ENCODE measurements around the gene SLC41A3. TPM values are rescaled to one million over a fixed set of nuclear protein-coding genes. Genes with fewer than 3 reads are reported as not detected.

The SLC41A3 gene
- total RNA-seq, 1 experiment from 2014 or later: 35.5 TPM

DNA sequence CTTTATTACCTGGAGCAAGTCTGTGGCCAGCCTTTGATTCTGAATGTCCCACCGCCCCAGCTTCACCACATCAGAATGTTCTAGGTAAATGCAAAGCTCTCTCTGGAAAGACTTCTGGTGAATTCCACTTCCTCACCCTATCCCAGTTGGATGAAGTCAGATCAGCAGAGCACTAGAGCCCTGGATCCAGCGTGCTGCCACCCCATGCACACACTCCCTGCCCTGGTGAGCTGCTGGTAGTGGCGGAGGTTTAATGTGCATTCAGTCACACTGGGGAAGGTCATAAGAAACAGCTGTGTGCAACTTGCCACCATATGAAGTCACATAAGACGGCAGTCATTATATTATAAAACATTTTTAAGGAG lies 16.3 kb upstream of the SLC41A3 start:
- Mint-ChIP-seq H3K27ac (no peak overlapping the region), H3K4me1 (0 out of 4 replicates have a peak, but pooled peaks cover 0 to 3% of the 10 kb centered on the region in 2 experiments), H3K27me3 (ENCODE audit: low read depth) (no peaks in the 10 kb centered on the region; the same call in 1 of the 2 replicates), H3K36me3 (ENCODE audit: insufficient read depth in 1 of 3, low read depth in 3 of 3) (peaks cover 3 to 15% (median 15%) of the 10 kb centered on the region in 3 experiments; a peak in 6 of 7 replicates), H3K9me3 (peaks cover 24 to 25% of the 10 kb centered on the region in 2 experiments), H3K4me3 (no peak overlapping the region)
- H2AFZ ChIP-seq (ENCODE audit: low read length): no peak overlapping the region
- H2AK5ac ChIP-seq (ENCODE audit: insufficient read length, low read length): no peak overlapping the region
- H4K20me1 ChIP-seq (ENCODE audit: control insufficient read depth, insufficient read depth, insufficient read length): no peaks in the 10 kb centered on the region
- H3K9ac ChIP-seq (ENCODE audit: extremely low read depth, insufficient read length, low read length): no peak overlapping the region
- no peaks in the 10 kb centered on the region for H3K27me3 ChIP-seq (ENCODE audit: insufficient read depth, low read length)
- H3K4ac ChIP-seq (ENCODE audit: low read depth, low read length): no peak overlapping the region
- H3K9me3 ChIP-seq (ENCODE audit: control insufficient read depth, low read depth, low read length): peaks cover 15% of the 10 kb centered on the region
- no peak overlapping the region for H2BK12ac ChIP-seq (ENCODE audit: insufficient read length, low read depth, low read length)
- H2BK5ac ChIP-seq (ENCODE audit: insufficient read length, low read length): no peak overlapping the region
- no peaks in the 10 kb centered on the region for H3K4me1 ChIP-seq (ENCODE audit: insufficient read depth, low read length)
- no peak overlapping the region for H3T11ph ChIP-seq (ENCODE audit: low read length)
- WGBS (ENCODE audit: extremely low coverage, insufficient read length, low lambda C conversion rate): no CpG with 5 or more reads among the region's 4 CpGs
- no peak overlapping the region for H4K91ac ChIP-seq (ENCODE audit: insufficient read length, low read depth, low read length)
- H3K27ac ChIP-seq (ENCODE audit: insufficient read length, low read depth, low read length): no peak overlapping the region
- no peak overlapping the region for H3K4me2 ChIP-seq (ENCODE audit: insufficient read depth, insufficient read length, low read length)
- no peak overlapping the region for H3K14ac ChIP-seq (ENCODE audit: insufficient read depth, low read length)
- H4K8ac ChIP-seq (replicated peaks; ENCODE audit: insufficient read length, low read depth, low read length): no peak overlapping the region
- no peak overlapping the region for H3K56ac ChIP-seq (ENCODE audit: insufficient read length, low read depth, low read length)
- H3K23ac ChIP-seq (ENCODE audit: insufficient read length, low read depth, low read length): no peak overlapping the region
- H3K23me2 ChIP-seq (ENCODE audit: insufficient read length, low read depth, low read length, poor library complexity, severe bottlenecking): no peaks in the 10 kb centered on the region
- no peak overlapping the region for H3K18ac ChIP-seq (ENCODE audit: insufficient read length, low read depth, low read length)
- H2BK120ac ChIP-seq (ENCODE audit: low read depth, low read length, poor library complexity, severe bottlenecking): no peak overlapping the region
- H3K79me1 ChIP-seq (ENCODE audit: insufficient read depth, low read depth, low read length, poor library complexity, severe bottlenecking): no peaks in the 10 kb centered on the region
- H2BK15ac ChIP-seq (ENCODE audit: low read depth, low read length): no peak overlapping the region
- TF ChIP-seq, protein P1, sequence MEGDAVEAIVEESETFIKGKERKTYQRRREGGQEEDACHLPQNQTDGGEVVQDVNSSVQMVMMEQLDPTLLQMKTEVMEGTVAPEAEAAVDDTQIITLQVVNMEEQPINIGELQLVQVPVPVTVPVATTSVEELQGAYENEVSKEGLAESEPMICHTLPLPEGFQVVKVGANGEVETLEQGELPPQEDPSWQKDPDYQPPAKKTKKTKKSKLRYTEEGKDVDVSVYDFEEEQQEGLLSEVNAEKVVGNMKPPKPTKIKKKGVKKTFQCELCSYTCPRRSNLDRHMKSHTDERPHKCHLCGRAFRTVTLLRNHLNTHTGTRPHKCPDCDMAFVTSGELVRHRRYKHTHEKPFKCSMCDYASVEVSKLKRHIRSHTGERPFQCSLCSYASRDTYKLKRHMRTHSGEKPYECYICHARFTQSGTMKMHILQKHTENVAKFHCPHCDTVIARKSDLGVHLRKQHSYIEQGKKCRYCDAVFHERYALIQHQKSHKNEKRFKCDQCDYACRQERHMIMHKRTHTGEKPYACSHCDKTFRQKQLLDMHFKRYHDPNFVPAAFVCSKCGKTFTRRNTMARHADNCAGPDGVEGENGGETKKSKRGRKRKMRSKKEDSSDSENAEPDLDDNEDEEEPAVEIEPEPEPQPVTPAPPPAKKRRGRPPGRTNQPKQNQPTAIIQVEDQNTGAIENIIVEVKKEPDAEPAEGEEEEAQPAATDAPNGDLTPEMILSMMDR (conservative IDR thresholded peaks at IDR 0.05): no peak
- no peak overlapping the region for H4K5ac ChIP-seq (ENCODE audit: insufficient read length, low read depth, low read length)
- no peak overlapping the region for H2BK20ac ChIP-seq (ENCODE audit: low read depth, low read length, poor library complexity, severe bottlenecking)
- DNase-seq: no peak
- no peaks in the 10 kb centered on the region for H3K79me2 ChIP-seq (ENCODE audit: insufficient read depth, low read length)
